Measurements from ENCODE around the gene EPS8L2.

DNA sequence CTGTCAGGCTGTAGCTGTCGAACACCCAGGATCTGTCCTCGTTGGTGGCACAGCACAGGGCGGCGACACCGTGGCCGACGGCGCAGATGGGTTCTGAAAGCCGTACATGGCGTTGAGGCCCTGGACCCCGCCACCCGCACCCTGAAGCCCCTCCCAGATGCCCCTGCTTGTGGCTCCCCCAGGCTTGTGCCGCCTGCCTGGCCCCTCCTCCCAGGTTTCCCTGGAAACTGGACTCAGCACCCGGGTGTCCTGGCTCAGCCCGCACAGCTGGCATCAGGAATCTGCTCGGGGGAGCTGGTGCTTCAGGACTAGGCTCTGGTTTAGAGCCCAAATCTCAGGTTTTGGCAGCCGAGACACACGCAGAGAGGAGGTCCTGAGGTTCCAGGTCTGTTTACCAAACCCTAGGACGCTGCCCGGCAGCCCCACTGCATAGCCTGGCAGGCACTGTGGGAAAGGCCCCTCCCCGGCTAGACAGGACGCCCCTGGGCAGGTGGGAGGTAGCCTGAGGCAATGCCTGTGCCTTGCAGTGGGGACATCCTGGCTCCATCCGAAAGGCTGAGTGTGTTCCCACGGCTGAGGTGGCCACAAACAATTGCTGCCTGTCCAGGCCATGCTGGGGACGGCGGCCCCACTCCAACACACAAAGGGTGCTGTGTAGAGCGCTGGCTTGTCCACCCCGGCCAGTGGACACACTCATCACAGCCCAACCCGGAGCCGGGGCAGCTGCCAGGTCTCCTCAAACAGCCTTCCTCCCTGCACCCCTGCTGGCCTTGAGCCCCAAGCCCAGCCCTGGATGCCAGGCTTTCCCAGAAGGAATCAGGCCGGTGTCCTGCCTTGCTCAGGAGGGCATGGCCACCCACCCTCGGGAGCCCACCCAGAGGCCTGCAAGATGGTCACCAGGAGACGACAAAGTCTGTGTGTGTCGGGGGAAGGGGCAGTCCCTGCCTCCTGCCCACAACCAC lies 66.7 kb downstream of the EPS8L2 start:
- TF ChIP-seq, protein P1, sequence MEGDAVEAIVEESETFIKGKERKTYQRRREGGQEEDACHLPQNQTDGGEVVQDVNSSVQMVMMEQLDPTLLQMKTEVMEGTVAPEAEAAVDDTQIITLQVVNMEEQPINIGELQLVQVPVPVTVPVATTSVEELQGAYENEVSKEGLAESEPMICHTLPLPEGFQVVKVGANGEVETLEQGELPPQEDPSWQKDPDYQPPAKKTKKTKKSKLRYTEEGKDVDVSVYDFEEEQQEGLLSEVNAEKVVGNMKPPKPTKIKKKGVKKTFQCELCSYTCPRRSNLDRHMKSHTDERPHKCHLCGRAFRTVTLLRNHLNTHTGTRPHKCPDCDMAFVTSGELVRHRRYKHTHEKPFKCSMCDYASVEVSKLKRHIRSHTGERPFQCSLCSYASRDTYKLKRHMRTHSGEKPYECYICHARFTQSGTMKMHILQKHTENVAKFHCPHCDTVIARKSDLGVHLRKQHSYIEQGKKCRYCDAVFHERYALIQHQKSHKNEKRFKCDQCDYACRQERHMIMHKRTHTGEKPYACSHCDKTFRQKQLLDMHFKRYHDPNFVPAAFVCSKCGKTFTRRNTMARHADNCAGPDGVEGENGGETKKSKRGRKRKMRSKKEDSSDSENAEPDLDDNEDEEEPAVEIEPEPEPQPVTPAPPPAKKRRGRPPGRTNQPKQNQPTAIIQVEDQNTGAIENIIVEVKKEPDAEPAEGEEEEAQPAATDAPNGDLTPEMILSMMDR (IDR thresholded peaks at IDR 0.05; ENCODE audit: low read depth, low read length, missing input control) = no peak
- TF ChIP-seq TAF1 (conservative IDR thresholded peaks at IDR 0.05) = no peak
- no peak for TF ChIP-seq MAX (IDR thresholded peaks at IDR 0.05)
- TF ChIP-seq RAD21 (IDR thresholded peaks at IDR 0.05) = no peak
- TF ChIP-seq RXRA (IDR thresholded peaks at IDR 0.05) = no peak
